Umbilical cord (tissue), 2 donors: ENCODE measurements around the gene MRGPRX2. TPM values are rescaled to one million over a fixed set of nuclear protein-coding genes. Genes with fewer than 3 reads are reported as not detected.

ENCODE experiments used
- DNase-seq: peaks from one replicate; pipeline ENCODE4 v3.0.0-alpha.2; 2015; ENCODE audit warnings: low spot score
- total RNA-seq: library from RNA; depleted of rRNA; stranded (reverse); fragments of >200 nt; gene quantifications from one replicate; pipeline ENCODE4 v1.2.3, GENCODE V29; 2014; ENCODE audit warnings: low replicate concordance; ENCODE audit not compliant: insufficient read depth

MRGPRX2 gene
- total RNA-seq: 0.24 TPM

DNA sequence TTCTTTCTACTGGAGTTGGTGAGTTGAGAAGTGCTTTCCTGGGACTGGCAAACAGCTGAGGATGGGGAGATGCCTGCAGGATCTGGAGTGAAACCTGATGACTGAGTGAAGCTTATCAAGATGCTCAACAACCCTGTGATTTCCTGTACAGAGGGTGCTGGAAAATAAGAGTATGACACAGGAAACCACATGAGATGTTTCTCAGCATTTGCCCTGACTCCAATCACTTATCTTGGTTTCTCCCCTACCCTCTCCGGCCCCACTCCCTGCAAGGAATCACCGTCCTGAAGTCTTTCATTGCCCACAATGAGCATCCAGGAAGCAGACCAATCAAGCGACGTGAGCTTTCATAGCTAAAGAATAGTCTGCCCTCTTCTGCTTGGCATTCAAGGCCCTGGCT, at the start of gene MRGPRX2:
TSS of gene MRGPRX2 (minus strand) at position 89 of the 400 bp plus-strand sequence. CDS start 4,315 bp downstream, outside the sequence.
- no peak for DNase-seq

- DNase-seq: no peak
Measured at GRCh38 chr11:19110295-19110694, 49.8 kb upstream of the MRGPRX2 start.

GRCh38 chr11:19107125-19107524, 46.6 kb upstream of the MRGPRX2 start:
- DNase-seq: no peak

DNA sequence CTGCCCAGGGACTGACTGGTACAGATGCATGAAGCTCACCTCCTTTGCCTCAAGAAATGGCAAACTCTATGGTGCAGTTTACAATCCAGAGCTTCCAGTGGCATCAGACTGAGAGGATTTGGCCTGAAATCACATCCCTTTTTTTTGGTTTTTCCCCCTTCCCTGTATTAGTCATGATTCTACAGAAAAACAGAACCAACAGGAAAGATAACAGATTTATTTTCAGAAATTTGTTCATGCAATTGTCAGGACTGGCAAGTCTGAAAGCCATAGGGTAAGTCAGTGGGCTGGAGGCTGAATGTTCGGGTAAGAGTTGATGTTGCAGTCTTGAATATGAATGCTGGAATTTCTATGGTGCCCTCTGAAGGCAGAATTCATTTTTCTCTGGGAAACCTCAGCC, 44.5 kb upstream of the MRGPRX2 start:
- no peak for DNase-seq

GRCh38 chr11:19102521-19102900, 42.0 kb upstream of the MRGPRX2 start:
- no peak for DNase-seq

DNA sequence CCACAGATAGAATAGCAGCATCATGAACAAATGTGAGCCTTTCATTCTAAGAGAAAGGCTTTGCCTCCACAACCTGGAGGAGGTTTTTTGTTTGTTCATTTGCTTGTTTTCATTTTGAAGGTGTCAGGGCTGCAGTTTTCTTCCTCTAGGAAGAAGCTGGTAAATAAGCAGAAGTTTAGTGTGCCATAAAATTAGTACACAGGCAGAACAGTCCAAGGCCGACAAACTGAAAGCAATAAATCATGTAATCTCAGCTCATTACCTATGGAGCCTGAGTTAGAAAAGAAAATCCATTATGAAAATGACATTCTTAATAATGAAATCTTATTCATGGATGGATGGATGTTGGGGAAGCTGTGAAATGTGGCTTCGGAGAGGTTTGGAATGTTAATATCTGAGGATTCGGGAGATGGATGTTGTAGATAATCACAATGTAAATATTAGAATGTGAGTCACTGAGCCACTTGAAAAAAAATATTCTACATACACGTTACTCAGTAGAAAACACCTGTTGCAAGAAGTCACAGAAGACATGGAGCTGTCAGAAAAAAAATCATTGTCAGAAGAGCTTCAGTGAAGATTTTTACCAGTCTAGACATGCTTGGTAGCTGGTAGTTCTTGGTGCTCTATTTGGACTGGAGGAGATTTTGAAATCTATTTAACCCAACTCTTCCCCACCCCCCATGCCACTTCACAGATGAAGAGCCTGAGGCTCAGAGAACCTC, 41.4 kb upstream of the MRGPRX2 start:
- no peak for DNase-seq

GRCh38 chr11:19100885-19101284, 40.4 kb upstream of the MRGPRX2 start:
- DNase-seq: no peak

DNA sequence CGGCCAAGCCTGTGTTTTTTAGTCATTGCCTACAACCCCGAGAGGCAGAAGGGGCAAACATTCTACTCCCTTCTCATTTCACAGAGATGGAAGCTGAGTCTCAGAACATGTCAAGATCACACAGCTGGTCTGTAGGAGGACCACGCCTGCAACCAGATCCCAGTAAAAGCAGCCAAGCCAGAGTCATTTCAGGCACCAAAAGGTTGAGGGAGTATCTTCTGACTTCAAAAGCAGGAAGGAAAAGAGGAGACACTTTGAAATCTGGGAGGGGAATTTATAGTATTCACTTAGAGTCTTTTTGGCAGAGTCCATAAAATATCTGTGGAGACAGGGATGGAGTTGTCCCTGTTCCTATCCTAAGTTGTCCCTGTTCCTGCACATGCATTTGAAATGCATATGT, 38.6 kb upstream of the MRGPRX2 start:
- no peak for DNase-seq

- DNase-seq: no peak
Measured at GRCh38 chr11:19094859-19095258, 34.3 kb upstream of the MRGPRX2 start.

DNA sequence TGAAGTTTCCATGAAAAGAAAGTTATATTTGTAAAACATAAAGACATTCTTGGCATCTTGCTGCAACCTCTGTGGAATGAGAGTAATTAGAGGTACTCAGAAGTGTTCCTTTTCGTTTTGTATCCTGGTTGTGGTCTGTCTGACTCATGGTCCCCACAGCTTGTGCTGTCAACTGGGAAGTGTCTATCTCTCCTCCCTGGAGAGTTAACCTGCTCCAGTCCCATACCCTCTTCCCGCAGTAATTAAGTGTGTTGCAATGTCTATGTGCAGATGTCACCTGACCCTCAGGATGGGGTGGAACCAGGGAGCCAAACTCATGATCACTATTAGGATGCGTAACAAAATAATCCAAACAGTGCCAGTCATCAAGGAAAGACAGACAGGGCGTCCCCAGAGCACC, 33.5 kb upstream of the MRGPRX2 start:
- DNase-seq: no peak

DNA sequence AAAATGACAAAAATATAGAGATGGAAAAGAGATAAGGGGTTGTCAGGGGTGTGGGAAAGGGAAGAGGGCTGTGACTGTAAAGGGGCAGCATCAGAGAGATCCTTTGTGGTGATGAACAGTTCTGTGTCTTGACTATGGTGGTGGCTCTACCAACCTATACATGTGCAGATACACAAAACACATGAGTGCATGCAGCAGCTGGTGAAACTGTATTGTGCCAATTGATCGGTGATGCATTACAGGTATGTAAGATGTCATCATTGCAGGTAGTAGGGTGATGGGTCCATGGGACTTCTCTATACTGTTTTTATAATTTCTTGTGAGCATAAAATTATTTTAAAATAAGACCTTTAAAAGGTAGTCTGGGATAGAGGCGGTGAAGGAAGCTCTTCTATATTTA, 32.3 kb upstream of the MRGPRX2 start:
- DNase-seq: no peak

GRCh38 chr11:19092342-19092741, 31.8 kb upstream of the MRGPRX2 start:
- DNase-seq: no peak

- DNase-seq: no peak
Measured at GRCh38 chr11:19091366-19091765, 30.8 kb upstream of the MRGPRX2 start.

- no peak for DNase-seq
Measured at GRCh38 chr11:19089421-19089820, 28.9 kb upstream of the MRGPRX2 start.

DNA sequence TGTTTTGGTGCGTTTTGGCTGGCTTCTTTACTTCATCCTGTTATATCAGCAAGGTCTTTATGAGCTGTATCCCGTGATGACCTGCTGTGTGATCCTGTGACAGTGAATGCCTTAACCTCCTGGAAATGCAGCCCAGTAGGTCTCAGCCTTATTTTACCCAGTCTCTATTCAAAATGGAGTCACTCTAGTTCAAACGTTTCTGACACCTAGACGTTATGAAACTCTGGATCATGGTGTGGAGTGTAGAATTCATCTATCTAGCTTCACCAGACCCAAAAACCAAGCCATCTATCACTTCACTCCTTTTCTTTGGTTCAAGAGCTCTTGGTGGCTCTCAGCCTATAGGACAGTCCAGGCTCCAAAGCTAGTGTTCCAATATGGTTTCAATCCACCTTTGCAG, 28.3 kb upstream of the MRGPRX2 start:
- no peak for DNase-seq

- DNase-seq: peak; percentile 11
Measured at GRCh38 chr11:19087658-19088057, 27.1 kb upstream of the MRGPRX2 start.

GRCh38 chr11:19084661-19085315, 24.3 kb upstream of the MRGPRX2 start:
- DNase-seq: no peak

DNA sequence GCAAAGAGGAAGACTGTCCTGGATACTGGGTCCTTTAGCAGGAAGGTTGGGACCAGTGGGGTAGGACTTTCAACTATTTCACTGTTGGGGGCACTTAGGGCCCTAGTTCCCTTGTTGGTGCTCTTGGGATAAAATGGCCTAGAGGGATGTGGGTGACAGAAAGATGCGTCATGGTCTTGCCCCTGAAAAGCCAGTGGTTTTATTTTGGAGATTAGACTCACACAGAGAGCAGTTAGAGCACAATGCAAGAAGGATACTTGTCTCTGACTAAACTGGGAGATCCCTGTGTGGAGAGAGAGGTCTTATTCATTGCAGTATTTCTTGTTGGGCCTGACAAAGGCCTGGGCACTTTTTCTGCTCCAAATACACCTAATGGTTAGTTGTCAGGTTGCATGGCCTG, 22.6 kb upstream of the MRGPRX2 start:
- no peak for DNase-seq

- DNase-seq: no peak
Measured at GRCh38 chr11:19080579-19080993, 20.1 kb upstream of the MRGPRX2 start.

DNA sequence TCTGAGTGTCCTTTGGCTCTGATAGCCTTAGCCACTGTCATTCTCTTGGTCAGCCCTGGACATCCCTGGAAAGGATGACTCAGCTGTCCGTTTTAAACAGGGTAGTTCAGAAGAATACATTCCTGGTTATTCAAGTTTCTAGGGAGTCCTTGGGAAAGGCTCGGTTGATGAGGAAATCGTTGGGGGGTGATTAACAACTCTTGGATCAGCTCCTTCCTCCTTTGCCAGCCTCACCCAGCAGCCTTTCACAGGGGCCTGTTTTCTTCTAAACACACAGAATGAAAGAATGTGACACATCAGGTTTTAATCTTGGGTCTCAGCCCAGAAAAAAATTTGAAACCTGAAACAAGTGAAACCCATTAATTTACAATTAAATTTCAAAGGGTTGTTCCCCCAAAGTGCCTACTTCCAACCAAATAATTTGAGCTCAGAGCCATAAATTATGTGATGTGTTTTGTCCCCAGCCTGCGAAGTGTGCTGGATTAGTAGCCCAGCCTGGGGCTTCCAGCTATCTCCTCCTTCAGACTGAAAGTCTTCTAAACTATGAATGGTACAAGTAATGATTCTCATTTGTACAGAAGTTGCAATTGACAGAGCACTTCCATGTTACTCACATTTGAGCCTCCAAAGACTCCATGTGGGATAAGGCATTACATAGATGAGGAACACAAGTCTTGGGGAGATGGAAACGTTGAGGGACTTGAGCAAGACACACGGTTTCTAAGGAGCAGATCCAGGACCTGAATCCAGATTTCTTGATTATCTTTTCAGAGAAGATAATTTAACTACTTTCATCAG, 19.3 kb upstream of the MRGPRX2 start:
- DNase-seq: peak; percentile 61

DNA sequence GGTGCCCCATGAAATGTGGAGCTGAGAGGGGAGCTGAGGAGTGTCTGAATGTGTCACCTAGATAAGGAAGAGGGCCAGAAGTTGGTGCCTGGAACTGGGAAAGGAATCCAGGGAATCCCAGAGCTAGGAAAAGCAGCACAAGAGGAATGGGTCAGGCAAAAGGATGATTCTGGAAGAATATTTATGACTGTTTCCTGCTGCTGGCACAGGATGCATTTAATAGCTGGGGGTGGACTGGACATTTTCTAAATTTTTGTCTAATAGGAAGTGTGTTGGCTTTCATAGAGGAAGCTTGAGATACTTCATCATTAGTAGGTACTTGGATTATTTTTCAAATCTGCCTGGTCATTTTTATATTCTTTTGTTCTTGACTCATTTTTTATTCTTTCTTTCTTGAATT, 17.4 kb upstream of the MRGPRX2 start:
- DNase-seq: no peak

- peak; percentile 46 for DNase-seq
Measured at GRCh38 chr11:19076744-19077589, 16.4 kb upstream of the MRGPRX2 start.
